HG03442 (cell line): ENCODE measurements around the gene SUPT4H1.

Experiments used
- ATAC-seq: cut with Tn5 transposase; IDR thresholded peaks from one replicate; pipeline ENCODE4 v1.9.1; 2021; ENCODE audit warnings: mild to moderate bottlenecking, moderate library complexity; ENCODE audit not compliant: unreplicated experiment

SUPT4H1 gene

GRCh38 chr17:58320163-58320558, 31.8 kb downstream of the SUPT4H1 start:
- ATAC-seq = no peak

- ATAC-seq = no peak
Measured at GRCh38 chr17:58319173-58320162, 32.5 kb downstream of the SUPT4H1 start.

- no peak for ATAC-seq
Measured at GRCh38 chr17:58318627-58319172, 33.3 kb downstream of the SUPT4H1 start.

GRCh38 chr17:58318065-58318481, 33.9 kb downstream of the SUPT4H1 start:
- no peak for ATAC-seq

- ATAC-seq = peak; percentile 77
Measured at GRCh38 chr17:58317421-58318064, 34.5 kb downstream of the SUPT4H1 start.

GRCh38 chr17:58316260-58316960, 35.6 kb downstream of the SUPT4H1 start:
- ATAC-seq = no peak

- ATAC-seq = no peak
Measured at GRCh38 chr17:58315750-58316149, 36.3 kb downstream of the SUPT4H1 start.

- no peak for ATAC-seq
Measured at GRCh38 chr17:58315281-58315711, 36.7 kb downstream of the SUPT4H1 start.

- no peak for ATAC-seq
Measured at GRCh38 chr17:58314706-58315015, 37.3 kb downstream of the SUPT4H1 start.

- ATAC-seq = no peak
Measured at GRCh38 chr17:58313815-58314705, 37.9 kb downstream of the SUPT4H1 start.

- no peak for ATAC-seq
Measured at GRCh38 chr17:58312829-58313228, 39.2 kb downstream of the SUPT4H1 start.

- ATAC-seq = no peak
Measured at GRCh38 chr17:58312021-58312630, 39.9 kb downstream of the SUPT4H1 start.

GRCh38 chr17:58311429-58311894, 40.5 kb downstream of the SUPT4H1 start:
- no peak for ATAC-seq

GRCh38 chr17:58310511-58311428, 41.2 kb downstream of the SUPT4H1 start:
- ATAC-seq = no peak

- ATAC-seq = no peak
Measured at GRCh38 chr17:58309918-58310259, 42.1 kb downstream of the SUPT4H1 start.

GRCh38 chr17:58308985-58309917, 42.8 kb downstream of the SUPT4H1 start:
- ATAC-seq = no peak

- no peak for ATAC-seq
Measured at GRCh38 chr17:58308173-58308984, 43.6 kb downstream of the SUPT4H1 start.
